Measurements from ENCODE around the gene BLID. TPM values are rescaled to one million over a fixed set of nuclear protein-coding genes. Genes with fewer than 3 reads are reported as not detected.

BLID gene, protein sequence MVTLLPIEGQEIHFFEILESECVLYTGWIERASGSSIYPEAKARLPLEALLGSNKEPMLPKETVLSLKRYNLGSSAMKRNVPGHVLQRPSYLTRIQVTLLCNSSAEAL
- 3.1 and 6.0 TPM in 2 replicates for total RNA-seq (2014; rRNA removed; shearing (Covaris generic))
- 1.3 and 1.7 TPM in 2 replicates for polyA plus RNA-seq (2015; cell fraction: cytosol; rRNA removed)
- polyA plus RNA-seq (2015; cell fraction: nucleus; rRNA removed): 2.7 and 3.3 TPM in 2 replicates

DNA sequence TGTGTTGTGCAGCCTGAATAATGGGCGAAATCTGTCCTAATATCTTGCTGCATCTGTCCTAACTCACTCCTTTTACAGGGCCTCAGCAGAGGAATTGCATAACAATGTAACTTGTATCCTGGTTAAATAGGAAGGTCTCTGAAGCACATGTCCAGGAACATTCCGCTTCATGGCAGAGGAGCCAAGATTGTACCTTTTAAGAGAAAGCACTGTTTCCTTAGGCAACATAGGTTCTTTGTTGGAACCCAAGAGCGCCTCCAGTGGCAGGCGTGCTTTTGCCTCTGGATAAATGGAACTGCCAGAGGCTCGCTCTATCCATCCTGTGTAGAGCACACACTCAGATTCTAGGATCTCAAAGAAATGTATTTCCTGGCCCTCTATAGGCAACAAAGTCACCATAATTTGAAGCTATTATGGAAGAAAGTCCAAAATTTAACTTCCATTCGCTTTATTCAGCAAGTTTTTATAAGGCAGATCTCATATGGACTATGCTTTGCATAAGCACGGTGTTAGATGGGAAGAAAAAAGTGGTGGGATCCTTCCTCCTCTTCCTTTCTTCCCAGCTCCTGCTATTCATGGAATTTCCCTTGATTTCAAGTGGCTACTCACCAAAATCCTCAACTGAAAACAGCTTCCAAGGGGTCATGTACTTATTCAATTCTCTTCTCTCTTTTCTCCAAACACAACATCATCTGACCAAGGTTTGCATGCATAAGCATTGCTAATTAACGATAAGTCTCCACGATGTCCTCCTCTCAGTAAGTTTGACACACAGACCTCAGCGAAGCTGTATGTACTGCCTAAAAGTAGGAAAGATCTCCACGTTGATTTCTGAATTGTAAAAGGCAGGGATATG lies at the start of gene BLID:
Gene BLID, minus strand, starts transcription at position 692 of the 856 bp plus-strand sequence. Its CDS starts 293 bp downstream, at position 399.
- DNase-seq (ENCODE audit: low read depth): peak; percentile 51

DNA sequence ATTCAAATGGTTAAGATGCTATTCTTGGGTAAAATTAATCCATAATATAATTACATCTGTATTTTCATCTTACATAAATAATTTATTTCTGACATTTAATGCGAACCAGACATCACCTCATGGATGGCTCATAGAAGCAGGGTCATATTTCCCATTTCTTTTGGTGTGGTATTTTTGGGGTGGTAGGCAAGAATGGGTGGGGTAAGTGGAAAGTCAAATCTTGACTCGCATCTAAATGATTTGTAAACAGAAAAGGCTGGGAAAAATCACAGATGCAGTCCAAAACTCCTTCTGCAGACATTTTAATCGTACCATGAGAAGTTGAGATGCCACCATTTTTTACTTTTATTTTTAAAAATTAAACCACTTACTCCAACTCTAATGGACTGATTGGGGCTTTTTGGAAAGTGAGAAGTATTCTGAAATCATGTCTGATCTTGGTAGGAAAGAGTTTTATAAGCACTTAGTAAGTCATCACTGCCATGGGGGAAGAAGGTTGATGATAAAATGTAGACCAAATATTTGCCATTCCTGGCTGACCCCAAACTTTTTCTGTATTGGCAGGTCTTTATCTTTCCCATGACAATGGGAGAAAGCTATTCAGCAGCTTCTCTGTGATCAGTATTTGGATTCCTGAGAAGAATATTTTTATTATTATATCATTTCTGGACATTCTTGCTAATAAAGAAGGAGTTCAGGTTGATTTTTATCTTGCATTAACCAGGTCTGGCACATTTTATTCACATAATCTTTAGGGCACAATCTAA lies 47.2 kb upstream of the BLID start:
- DNase-seq (ENCODE audit: low read depth): no peak

DNA sequence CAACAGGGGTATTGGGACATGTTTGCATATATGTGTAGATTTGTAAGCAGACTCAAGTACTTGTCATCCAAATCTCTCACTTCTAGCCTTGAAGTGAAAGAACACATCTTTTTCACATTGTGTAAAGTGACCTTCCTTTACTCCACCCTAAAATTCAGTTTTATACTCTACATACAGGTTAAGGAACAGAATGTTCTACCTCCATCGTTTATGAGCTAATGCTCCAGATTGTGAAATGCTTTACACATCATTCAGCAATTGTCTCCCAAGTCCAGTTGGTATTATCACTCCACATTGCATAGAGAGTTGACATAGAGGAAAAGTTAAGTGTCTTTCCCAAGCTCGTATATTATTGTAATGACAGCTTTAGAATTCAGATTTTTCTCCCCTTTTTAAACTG lies 46.1 kb upstream of the BLID start:
- no peak for DNase-seq (ENCODE audit: low read depth)

DNA sequence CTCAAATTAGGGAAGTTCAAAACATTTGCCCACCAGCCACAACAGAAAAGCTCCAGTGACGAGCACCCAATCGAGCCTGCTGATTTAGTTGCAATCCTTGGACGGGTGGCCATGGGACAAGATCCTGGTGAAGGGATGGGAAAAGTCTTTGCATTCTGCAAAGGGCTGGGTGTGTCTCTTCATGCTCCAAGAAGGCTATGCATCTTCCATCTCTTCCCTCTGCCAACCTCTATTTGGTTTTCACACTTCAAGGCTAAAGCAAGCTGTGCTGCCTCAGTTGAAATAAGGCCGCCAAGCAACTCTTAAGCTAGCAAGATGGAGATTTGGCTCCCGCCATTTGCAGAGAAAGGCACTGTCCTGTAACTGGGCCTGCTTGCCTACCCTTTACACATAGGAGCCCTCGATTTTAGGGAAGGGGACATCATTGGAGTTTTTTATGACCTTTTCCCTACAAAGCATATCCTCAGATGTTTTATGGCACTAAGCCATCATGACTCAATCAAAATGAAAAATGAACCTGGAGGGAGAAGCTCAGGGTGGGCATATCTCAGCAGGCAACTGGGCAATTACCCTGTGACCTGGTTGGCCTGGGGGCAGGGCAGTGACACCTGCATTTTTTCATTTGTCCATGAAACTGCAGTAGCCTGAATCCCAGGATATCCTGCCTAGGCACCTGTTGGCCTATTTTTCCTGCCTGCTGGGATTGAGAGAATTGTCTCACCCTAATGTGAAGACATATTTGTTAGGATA lies 45.0 kb upstream of the BLID start:
- DNase-seq (ENCODE audit: low read depth): no peak

DNA sequence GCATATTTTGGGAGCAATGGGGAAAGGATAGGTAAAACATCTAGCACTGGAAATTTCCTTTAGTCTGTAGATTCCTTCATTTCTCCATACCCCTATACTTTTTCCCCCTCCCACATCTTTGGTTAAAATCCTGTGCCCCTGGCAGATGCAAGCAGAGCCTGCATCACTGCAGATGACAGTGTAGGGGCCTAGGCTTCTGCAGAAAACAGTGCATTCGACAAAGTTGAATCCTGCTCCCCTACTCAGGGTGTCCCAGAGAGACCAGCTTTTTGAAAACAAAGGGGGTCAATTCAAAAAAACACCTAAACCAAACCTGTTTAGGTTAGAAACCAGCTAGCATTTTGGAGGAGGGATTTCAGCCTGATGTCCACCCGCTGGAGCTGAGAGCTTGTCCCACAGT lies 43.8 kb upstream of the BLID start:
- no peak for DNase-seq (ENCODE audit: low read depth)

DNA sequence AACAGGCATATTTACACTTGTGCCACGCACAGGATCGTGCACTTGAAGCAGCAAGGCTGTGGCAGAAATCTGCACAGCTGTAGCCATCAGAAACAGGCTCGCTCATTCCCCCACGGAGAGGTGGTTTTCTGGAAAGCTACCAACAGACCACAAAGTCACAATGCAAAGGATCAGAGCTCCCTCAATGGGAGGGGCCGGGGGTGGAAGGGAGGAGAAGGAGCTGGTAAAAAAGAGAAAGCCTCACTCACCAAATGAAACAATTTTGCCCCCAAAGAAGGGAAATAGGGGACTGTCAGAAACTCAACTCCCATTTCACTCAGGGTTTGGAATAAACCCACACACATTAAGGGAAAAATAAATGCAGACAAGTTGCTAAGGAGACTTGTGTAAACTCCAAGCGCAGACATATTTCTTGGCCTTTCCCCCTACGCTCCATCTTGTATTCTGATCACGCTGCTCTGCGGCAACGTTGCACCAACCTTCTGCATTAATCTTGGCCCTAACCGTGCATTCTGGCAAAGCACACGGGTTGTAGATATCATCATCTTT lies 43.2 kb upstream of the BLID start:
- peak; percentile 75 for DNase-seq (ENCODE audit: low read depth)

DNA sequence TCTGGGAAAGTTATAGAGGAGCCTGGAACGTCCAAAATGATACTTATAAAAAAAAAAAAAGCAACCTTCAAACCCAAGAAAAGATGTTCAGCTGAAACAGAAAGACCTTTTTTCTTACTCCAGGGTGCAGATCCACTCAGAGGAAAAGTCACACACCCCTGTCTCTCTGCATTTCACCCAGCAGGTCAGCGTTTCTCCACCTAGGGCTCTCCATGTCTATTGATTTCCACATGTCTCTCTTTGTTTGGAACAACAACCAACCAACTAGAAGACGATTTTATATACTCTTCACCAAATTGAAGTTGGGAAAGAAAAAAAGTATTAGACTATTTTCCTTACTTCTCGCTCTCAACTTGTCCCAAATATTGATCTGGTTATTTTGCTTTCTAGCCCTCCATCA lies 42.2 kb upstream of the BLID start:
- no peak for DNase-seq (ENCODE audit: low read depth)

DNA sequence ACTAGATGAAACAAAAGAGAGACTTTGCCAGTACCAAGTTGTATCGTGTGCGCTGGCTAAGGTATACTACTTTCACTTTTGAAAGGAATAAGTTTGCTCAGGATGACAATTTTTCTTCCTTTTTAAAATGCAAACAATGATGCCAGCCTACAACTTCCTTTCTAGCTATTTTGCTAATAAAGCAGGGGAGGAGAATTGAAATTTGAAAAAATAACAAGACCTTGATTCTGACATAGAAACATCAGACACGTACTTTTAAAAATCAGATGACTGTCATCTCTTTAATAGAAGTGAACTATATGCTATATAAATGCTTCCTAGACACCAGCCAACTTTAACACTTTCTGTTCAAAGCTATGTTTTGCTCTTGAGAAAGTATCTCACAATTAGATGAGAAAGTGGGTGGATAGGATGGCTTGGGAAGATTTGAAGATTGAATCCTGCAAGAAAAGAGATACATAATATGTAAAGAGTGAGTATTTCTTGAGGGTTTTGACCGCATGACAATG lies 41.7 kb upstream of the BLID start:
- DNase-seq (ENCODE audit: low read depth): no peak

DNA sequence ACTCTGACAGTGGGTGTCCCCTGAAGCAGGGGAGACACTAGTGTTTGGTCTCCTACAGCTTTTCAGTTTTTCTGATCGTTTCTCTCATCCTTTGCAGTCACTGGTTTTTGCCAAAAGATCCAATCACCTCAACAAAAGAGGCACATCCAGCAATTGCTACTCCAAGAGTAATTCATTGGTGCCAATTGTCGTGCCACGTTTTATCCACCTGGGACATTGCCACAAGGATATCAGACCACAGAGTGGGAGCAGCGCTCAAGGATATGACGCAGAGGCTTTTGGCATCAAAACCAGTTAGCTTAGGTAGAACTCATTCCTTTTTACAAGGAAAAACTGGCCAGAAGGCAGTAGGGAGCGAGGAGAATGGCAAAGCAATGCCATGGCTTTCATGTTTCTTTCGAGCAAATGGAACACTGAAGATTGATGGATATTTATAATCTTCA lies 40.9 kb upstream of the BLID start:
- DNase-seq (ENCODE audit: low read depth): peak; percentile 96

DNA sequence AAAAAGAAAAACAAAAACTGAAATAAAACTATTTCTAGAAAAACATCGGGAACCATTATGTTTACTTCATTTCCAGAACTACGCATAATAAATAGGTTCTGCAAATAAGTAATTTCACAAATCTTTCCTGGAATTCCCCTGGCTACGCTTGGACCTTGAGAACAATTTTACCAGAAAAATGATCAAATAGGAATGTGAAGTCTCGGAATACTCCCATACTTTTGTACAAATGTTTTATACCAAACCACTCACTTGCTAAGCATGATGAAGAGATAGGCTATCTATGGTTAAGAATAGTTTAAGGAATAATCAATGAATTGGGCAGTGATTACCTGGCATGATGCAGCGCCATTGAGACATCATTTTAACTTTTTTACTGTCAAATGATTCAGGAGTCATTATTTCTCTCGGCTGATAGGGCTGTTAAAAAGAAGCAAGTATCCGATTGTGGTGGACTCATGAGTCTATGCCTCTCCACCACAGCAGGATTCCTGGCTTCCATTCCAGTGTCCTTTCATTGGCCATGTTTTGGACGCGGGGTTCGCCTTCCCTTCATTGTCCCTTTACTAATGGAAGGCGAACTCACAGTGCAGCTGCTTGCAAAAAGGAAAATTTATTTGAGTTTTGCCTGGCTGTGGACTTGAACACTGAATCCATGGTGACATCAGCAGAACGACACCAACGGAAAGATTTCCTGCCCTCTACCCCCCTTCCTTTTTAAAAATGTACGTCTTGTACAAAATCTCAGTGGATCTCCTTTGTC lies 39.9 kb upstream of the BLID start:
- DNase-seq (ENCODE audit: low read depth): no peak

DNA sequence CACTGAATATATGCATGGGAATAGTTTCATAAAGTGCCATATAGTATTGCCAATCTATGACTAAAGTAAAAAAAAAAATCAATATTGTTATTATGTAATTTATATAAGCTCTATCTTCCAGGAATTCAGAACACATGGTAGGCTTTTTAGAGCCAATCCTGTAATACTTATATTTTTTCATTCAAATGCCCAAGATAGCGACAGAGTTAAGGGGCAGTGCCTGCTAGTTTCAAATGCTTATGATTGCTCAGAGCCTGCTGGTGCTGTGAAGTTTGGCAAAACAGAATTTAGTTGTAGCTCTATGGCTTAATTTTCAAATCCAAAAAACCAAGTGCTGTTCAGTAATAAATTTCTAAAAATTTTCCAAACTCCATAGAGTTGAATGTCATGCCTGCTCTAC lies 39.0 kb upstream of the BLID start:
- DNase-seq (ENCODE audit: low read depth): no peak

DNA sequence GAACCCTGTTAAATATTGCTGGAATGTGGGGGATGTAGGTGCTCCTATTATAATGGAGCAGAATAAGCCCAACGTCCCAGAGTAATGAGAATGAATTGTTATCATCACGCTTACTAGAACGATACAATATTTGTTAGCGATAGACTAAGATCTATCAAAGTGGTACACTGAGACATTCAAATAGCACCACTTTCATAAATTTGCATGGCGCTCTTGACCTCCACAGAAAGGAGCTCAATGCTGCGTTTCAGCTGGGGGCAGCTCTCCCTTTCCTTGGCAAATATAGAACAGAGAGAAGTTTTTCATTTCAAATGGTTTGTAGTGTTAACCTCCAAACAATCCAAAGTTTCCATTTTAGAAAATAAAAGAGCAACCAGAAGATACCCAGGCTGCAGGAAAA lies 38.2 kb upstream of the BLID start:
- DNase-seq (ENCODE audit: low read depth): no peak

DNA sequence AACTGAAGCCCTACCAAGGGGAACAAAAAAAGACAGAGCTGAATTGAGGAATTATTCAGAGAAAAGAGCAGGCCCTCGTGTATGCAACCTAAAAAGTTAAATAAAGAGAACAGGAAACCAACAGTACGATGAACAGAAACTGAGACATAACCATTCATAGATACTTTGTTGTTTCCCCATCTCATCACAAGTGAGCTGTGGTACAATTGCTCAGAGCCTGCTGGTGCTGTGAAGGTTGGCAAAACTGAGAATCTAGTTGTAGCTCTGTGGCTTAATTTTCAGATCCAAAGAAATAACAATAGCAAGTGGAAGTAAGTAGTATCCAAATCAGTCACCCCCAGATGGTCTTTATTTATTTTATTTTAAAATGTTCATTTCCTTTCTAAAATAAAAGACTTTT lies 37.7 kb upstream of the BLID start:
- DNase-seq (ENCODE audit: low read depth): no peak

DNA sequence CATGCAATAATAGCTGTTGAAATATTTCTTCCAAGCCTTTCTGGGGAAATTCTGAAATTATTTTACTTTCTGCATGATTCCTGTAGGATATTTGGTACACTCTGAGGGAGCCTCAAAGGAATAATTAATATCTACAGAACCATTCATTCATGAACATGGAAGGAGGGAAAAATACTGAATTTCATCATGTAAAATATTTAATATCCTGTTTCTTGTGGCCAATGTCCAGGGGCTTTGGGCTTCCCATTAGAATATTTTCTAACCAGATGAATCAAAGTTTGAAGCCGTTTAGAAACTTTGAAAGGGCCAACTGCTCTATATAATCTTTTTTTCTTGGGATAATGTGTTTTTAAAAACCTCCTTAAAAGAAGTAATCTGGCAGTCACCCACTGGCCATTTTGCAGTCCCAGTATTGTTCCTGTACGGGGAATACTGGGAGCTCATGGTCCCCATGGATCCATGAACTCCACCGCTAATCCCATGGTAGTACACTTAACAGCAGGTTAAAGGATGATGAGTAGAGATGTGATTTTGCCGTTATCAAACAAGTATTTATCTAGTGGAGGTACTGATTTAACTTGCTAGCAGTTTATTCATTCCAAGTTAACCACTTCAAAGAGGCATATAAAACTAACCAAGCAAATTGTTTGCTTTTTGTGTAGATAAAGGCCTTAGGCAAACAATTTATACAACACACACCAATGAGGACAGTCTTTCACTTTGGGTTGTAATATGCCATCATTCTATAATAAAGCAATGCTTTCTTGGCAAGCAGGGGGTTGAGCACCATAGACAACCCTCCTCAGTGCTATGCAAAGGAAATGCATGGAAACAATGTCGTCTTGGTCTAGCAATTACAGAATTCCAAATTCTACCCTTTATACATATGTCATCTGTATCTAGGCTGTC lies 34.5 kb upstream of the BLID start:
- no peak for DNase-seq (ENCODE audit: low read depth)

DNA sequence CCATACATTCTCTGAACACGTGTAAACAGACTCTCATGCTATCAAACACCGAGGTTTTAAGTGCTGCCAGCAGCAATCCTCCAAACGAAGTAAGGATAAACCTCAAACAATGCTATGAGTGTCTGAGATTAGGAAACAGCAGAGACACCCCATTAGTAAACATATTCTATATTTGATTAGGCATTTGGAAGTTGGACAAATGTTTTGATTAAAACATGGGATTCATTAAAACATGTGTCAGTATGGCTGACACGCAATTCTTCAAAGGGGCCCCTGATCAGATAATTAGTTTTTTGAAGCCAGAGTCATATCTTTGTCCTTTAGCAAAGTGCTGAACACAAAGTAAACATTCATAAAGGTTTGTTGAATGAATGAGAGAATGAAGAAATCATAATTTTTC lies 33.2 kb upstream of the BLID start:
- no peak for DNase-seq (ENCODE audit: low read depth)

DNA sequence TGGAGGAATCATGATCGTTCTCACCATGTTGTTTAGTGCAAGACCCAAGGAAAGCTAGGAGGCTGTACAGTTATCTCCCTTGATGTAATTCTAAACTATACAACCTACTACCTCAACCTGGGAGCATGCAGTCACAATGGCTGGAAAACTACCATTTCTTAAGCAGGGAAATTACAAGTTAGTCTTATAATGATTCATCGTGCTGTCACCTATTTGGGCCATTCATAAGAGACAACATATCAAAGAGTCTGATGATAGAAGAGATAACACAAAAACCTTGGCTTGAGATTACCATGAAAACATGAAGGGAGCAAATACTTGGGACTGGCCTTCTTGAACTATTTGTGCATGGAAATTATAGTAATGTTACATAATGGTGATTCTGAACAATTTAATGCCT lies 30.5 kb upstream of the BLID start:
- peak; percentile 73 for DNase-seq (ENCODE audit: low read depth)

DNA sequence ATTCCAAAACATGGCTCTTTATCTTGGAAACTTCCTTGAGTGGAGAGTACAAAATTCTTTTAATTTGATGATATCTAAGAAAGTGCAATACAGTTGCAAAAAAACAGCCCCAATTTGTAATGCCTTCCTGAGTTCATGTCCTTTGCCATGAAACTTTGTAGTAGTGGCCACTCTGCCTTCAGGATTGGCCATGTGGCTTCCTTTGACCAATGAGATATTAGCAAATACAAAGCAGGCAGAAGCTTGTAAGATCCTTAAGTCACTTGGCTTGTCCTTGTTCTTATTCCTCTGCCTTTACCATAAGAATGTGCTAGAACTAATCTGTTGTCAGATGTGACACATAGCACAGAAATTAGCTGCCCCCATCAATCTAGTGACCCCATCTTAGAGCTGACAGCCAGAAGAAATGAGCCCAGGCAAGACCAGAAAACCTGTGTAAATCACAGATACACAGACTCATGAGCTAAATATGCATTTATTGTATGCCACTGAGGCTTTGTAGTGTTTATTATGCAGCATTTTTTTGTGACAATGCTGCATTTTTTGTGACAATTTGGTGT lies 29.8 kb upstream of the BLID start:
- no peak for DNase-seq (ENCODE audit: low read depth)

DNA sequence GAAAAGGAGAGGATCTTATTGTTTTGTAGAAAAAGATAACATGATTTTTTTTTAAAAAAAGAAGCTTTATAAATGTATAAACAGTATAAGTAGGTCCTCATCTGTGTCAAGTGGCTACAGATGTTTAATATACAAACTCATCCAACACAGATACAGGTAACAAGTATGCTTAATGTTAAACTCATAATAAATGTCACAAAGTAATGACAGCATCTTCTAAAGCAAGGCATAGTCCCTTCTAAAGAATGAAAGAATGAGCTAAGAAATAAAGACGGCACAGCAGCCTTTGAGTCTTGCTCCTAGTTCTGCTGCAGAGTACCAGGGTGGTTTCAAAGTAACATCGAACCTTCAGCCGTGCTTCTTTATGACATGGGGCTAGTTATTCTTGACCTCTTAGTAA lies 28.7 kb upstream of the BLID start:
- no peak for DNase-seq (ENCODE audit: low read depth)

DNA sequence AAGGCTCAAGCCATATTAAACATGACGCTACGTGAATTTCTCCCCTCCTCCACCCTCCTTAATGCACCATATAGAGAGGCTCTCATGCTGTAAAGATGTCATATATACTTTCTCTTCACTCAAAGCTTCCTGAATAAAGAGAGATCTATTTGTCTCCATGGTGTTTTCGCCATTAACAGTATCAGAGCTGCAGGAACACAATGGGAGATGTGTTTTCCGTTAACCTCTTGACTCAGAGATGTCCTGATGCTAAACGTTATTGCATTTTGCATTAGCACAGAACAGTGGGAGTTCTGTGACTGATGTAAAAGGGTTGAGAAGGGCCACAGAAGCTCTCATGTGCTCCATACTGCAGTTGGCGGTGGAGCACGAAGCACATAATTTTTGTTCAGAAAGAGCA lies 25.7 kb upstream of the BLID start:
- DNase-seq (ENCODE audit: low read depth): no peak

Data from HT1080 (cell line).